Fibroblast of gingiva (primary cell): ENCODE data around the gene SIL1.

Experiments used
- DNase-seq: peaks from one replicate; pipeline ENCODE4 v3.0.0-alpha.2; 2011; ENCODE audit warnings: low read depth

The SIL1 gene

GRCh38 chr5:138920181-138920580, 278.0 kb downstream of the SIL1 start:
- DNase-seq: no peak

GRCh38 chr5:138918686-138919085, 279.5 kb downstream of the SIL1 start:
- DNase-seq: no peak

DNA sequence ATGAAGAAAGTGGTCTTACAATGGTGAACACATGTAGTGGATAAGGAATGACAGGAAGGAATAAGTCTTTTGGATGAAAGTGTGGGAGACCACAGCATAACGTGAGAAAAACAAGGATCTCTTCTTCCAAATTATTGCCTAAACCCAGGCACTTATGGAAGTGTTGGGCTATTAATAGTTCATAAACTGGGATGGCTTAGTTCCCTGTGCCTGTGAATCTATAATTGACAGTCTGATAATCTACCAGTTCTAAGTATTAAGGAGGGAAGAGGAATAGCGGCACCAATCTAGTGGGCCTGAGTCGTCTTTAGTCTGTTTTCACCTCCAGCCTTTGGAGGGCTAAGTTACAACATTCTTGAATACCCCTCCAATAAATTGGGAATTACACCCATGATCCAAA, 283.8 kb downstream of the SIL1 start:
- no peak for DNase-seq

GRCh38 chr5:138913773-138914172, 284.4 kb downstream of the SIL1 start:
- no peak for DNase-seq

- no peak for DNase-seq
Observed at GRCh38 chr5:138912093-138912492, 286.1 kb downstream of the SIL1 start.

GRCh38 chr5:138911441-138911840, 286.7 kb downstream of the SIL1 start:
- DNase-seq: no peak

- DNase-seq: no peak
Observed at GRCh38 chr5:138910546-138911185, 287.5 kb downstream of the SIL1 start.

- DNase-seq: no peak
Observed at GRCh38 chr5:138909734-138910133, 288.4 kb downstream of the SIL1 start.

- no peak for DNase-seq
Observed at GRCh38 chr5:138905541-138905940, 292.6 kb downstream of the SIL1 start.

DNA sequence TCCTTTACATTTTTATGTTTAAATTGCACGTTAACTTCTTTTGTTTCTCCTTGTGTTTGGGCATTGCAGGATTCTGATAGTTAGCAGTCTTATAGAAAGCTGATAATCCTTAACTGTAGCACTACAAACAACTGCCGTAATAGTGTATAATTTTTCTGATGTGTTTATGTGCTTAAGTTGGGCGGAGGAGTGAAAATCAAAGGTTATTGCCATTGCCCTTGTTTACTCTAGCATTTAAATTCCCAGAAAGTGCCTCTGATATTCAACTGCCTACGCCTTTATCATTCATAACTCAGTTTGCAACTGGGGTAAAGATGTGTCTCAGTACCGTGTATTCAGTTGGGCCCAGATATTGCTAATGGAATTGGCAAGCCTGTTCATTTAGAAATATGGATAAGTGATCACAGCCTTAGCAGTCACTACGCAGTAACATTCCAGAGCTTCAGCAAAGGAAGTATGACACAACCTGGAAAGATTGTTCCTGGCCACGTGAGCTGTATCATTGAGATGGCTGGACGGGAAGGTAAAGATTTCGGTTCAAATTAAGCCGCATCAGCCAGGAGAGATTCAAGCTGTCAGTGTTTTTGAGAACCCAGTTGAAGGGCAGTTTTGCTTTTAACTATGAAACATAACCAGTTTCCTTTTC, 294.9 kb downstream of the SIL1 start:
- DNase-seq: peak; percentile 5

DNA sequence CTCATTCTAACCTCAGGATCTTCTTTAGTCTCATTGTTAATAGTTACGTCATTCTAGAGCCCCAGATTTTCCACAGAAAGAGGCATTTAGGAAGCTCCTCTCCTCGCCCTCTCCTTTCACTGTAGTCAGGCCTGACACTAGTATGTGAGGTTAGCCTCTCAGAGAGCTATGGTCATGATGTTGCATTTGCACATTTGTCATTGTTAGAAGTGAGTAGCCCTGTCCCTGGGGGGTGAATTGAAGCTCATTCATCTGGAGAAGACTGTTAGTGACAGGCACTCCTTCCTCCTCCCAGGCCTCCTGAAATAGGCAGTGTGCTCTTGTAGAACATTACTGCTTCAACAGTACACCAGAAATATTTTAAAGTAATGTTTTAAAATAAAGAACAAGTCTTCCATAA, 296.5 kb downstream of the SIL1 start:
- no peak for DNase-seq

DNA sequence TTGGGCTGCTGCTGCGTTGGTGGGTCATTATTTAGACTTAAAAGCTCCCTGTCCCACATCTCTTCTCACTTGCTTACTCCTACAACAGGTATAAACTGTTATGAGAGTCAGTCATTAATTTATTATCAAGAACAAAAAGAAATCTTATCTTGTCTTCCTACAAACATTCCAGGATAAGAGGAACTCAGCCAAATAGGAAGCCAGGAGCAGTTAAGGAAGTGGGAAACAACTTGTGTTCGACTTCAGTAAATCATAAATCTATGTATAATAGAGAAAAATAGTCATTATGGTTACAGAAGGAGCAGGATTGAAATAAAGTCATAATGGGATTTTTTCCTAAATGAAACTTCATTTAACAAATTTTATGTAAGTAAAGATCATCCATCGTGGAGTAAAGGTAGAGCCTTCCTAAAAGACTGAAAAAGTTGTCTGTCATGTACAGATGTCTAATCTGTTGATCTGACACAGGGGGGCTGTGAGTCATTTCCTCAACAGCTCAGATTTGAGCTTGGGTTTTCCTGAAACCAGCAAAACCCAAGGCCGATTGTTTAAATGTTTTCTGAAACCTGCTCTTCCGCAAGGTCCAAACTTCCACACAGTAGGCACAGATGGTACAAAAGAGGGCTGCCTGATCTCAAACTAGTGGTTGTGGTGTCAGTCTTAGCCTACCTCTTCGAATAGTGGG, 297.7 kb downstream of the SIL1 start:
- DNase-seq: no peak

GRCh38 chr5:138898742-138899141, 299.4 kb downstream of the SIL1 start:
- DNase-seq: no peak

DNA sequence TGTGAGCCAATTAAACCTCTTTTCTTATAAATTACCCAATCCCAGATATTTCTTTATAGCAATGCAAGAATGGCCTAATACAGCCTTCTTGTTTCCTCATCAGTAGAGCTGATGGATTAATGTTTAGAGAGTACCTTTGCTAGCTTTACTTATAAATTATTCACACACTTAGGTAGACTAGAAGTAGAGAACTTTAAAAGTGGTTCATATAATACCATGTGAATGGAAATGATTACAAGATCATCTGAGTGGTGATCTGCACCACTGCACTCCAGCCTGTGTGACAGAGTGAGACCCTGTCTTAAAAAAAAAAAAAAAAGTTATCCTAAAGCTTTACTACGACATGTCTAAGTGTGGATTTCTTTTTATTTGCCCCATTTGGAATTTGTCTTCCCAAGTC, 299.9 kb downstream of the SIL1 start:
- no peak for DNase-seq
